PC-9 (cell line): ENCODE data around the gene CNTFR. TPM values are rescaled to one million over a fixed set of nuclear protein-coding genes. Genes with fewer than 3 reads are reported as not detected.

Source experiments
- BruUV-seq: library from RNA; stranded (reverse); fragments of 400-500 nt; replicated peaks from 2 replicates; lab custom pipeline; 2021; lab: Mats Ljungman, UMichigan
- CTCF ChIA-PET: fragments of 300-600 bp; sonication (Branson Sonifier 250); formaldehyde crosslinking; loops from one replicate; lab custom pipeline; 2022; ENCODE audit warnings: antibody characterized with exemption; lab: Charles Lee
- POLR2A ChIA-PET: fragments of 300-600 bp; sonication (Branson Sonifier 250); formaldehyde crosslinking; loops from one replicate; lab custom pipeline; 2022; ENCODE audit warnings: antibody characterized with exemption; ENCODE audit not compliant: unreplicated experiment; lab: Charles Lee
- DNase-seq, 2 experiments: peaks; one replicate each; pipeline versions ENCODE4 v3.0.0 to v3.0.0-alpha.2; 2015 to 2022; ENCODE audit warnings: mixed read lengths in 1 of 2
- H2AFZ ChIP-seq: fragments of 200-600 bp; sonication (generic); 2 replicates; pipeline ENCODE4 v1.8.1; 2017; ENCODE audit warnings: antibody characterized with exemption
- H3F3A ChIP-seq: fragments of 200-600 bp; sonication (generic); 2 replicates; pipeline ENCODE4 v1.8.1; 2017; ENCODE audit warnings: antibody characterized with exemption, mild to moderate bottlenecking, low read depth; ENCODE audit not compliant: insufficient read depth
- H3K27ac ChIP-seq: fragments of 200-600 bp; sonication (generic); 2 replicates; pipeline ENCODE4 v1.6.1; 2016; ENCODE audit warnings: mixed run types
- H3K27me3 ChIP-seq: fragments of 200-600 bp; sonication (generic); 2 replicates; pipeline ENCODE4 v1.6.1; 2016; ENCODE audit warnings: low read depth, mixed run types; ENCODE audit not compliant: insufficient read depth
- H3K36me3 ChIP-seq: fragments of 200-600 bp; sonication (generic); 2 replicates; pipeline ENCODE4 v1.6.1; 2016; ENCODE audit warnings: low read depth, mixed run types
- H3K4me1 ChIP-seq: fragments of 200-600 bp; sonication (generic); replicated peaks from 2 replicates; pipeline ENCODE4 v1.6.1; 2016; ENCODE audit warnings: mixed run types; ENCODE audit not compliant: insufficient read depth
- H3K4me2 ChIP-seq: fragments of 200-600 bp; sonication (generic); 2 replicates; pipeline ENCODE4 v1.6.1; 2017; ENCODE audit warnings: mixed run types
- H3K4me3 ChIP-seq: fragments of 200-600 bp; sonication (generic); 2 replicates; pipeline ENCODE4 v1.6.1; 2016; ENCODE audit warnings: mixed run types
- H3K79me2 ChIP-seq: fragments of 200-600 bp; sonication (generic); 2 replicates; pipeline ENCODE4 v1.6.1; 2017; ENCODE audit warnings: low read depth, mixed run types
- H3K9me2 ChIP-seq: fragments of 200-600 bp; sonication (generic); 2 replicates; pipeline ENCODE4 v1.8.1; 2017; ENCODE audit warnings: mild to moderate bottlenecking; ENCODE audit not compliant: insufficient read depth
- H3K9me3 ChIP-seq: fragments of 200-600 bp; sonication (generic); 2 replicates; pipeline ENCODE4 v1.8.1; 2016; ENCODE audit warnings: low read depth; ENCODE audit not compliant: insufficient read depth
- H4K20me1 ChIP-seq: fragments of 200-600 bp; sonication (generic); 2 replicates; pipeline ENCODE4 v1.8.1; 2017; ENCODE audit not compliant: insufficient read depth
- CTCF ChIP-seq: fragments of 200-600 bp; sonication (generic); conservative IDR thresholded peaks from 2 replicates; pipeline ENCODE4 v1.6.1; 2017; ENCODE audit warnings: mixed run types, antibody characterized with exemption, mild to moderate bottlenecking, moderate library complexity
- EZH2 ChIP-seq: fragments of 200-600 bp; sonication (generic); IDR thresholded peaks from 2 replicates; pipeline ENCODE4 v1.8.0; 2017; ENCODE audit warnings: antibody characterized with exemption, low read depth
- intact Hi-C: fragments of 100-400 bp; cut with micrococcal nuclease; formaldehyde crosslinking; loops from one replicate; pipeline ENCODE4 v1.10.0; 2022; ENCODE audit not compliant: unreplicated experiment
- total RNA-seq: library from RNA; stranded (reverse); gene quantifications from 2 replicates; pipeline ENCODE4 v1.2.3, GENCODE V29; 2021

Gene CNTFR
- total RNA-seq, 1 experiment from 2014 or later = not detected

DNA sequence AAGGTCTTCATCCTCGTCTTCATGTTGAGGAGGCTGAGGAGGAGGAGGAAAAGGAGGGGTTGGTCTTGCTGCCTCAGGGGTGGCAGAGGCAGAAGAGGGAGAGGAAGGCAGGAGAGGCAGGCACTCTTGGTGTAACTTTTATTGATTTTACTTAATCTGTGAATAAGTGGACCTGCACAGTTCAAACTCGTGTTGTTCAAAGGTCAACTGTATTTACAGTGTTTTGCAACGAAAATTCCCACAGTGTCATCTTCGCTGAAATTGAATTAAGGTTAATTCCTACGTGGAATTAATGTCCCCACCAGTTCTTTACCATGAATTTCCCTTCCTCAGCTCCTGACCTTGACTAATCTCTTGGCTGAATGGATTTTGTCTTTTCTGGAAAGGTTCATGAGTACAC lies 45.5 kb downstream of the CNTFR start:
- POLR2A ChIA-PET = interaction anchor here (0.6 kb wide), 1 partner anchor 38 kb away, joined by 14 read pairs; no protein-coding TSS in a partner anchor
- DNase-seq = no peak
- H3K9me3 ChIP-seq = no peaks in the 10 kb centered on the region

DNA sequence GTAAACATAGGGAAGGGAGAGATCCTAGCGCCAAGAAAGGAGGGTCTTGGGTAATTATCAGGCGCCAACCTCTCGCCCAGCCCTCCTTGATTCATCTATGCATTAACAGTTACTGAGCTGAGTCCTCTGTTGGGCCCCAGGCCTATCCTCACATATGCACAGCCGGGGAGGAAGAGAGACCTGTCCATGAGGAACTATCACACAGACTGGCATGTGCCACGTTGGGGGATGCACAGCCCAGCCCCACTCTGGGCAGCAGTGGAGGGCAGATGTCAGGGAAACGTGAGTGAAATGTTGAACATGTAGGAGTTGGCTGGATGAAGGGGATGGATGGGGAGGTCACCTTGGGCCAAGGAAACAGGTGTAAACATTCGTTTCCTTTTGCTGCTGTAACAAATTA lies 48.0 kb downstream of the CNTFR start:
- Histone ChIP-seq H3K4me2 (no peak overlapping the region), H3K9me2 (no peaks in the 10 kb centered on the region), H4K20me1 (no peaks in the 10 kb centered on the region), H2AFZ (no peak overlapping the region), H3K79me2 (no peaks in the 10 kb centered on the region), H3K4me3 (no peak overlapping the region), H3K36me3 (no peaks in the 10 kb centered on the region), H3K9me3 (no peaks in the 10 kb centered on the region), H3F3A (no peaks in the 10 kb centered on the region), H3K27ac (no peak overlapping the region), H3K4me1 (no peaks in the 10 kb centered on the region), H3K27me3 (0 out of 2 replicates have a peak, but pooled peaks cover 8% of the 10 kb centered on the region)
- BruUV-seq = no TSS peak
- intact Hi-C loops = no loop called here
- TF ChIP-seq CTCF = no peak
- no peak for TF ChIP-seq EZH2
- ChIA-PET CTCF (interaction anchor here (0.7 kb wide), 1 partner anchor 111 kb away, joined by 3 read pairs; no protein-coding TSS in a partner anchor), POLR2A (no interaction called here)
- DNase-seq = no peak

More for the DNA sequence above, 45.5 kb downstream of the CNTFR start:
- no peaks in the 10 kb centered on the region for H3K9me2 ChIP-seq
- H3K4me1 ChIP-seq = no peaks in the 10 kb centered on the region
- H3K27ac ChIP-seq = no peak overlapping the region
- H2AFZ ChIP-seq = no peak overlapping the region
- intact Hi-C loops = no loop called here
- H3K36me3 ChIP-seq = no peaks in the 10 kb centered on the region
- H3K79me2 ChIP-seq = no peaks in the 10 kb centered on the region
- H3K4me3 ChIP-seq = no peak overlapping the region
- no peaks in the 10 kb centered on the region for H3F3A ChIP-seq
- H4K20me1 ChIP-seq = no peaks in the 10 kb centered on the region
- H3K27me3 ChIP-seq = 0 out of 2 replicates have a peak, but pooled peaks cover 5% of the 10 kb centered on the region
- no TSS peak for BruUV-seq
- TF ChIP-seq CTCF (no peak), EZH2 (no peak)
- no peak overlapping the region for H3K4me2 ChIP-seq
- CTCF ChIA-PET = interaction anchor here (0.6 kb wide), 2 partner anchors 160 to 169 kb away, joined by 5 to 6 read pairs; no protein-coding TSS in a partner anchor

DNA sequence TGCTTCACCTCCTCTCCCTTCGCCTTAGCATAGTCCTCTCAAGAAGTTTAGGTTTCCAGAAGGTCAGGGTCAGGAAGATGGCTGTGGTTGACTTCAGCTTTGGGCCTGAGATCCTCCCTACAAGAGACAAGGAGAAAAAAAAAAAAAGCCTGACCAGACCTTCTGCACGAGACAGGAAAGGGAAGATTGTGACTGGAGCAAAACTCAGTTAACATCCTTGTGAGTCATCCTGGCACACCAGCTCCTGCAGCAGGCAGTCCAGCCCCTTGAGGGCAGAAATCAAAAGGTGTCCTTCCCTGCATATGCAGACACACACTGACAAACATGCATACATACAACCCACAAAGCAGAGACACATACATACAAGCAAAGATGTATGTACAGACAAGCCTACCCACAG lies 48.7 kb downstream of the CNTFR start:
- Histone ChIP-seq H2AFZ (no peak overlapping the region), H3K27ac (no peak overlapping the region), H3K9me2 (no peaks in the 10 kb centered on the region), H3K4me1 (no peaks in the 10 kb centered on the region), H4K20me1 (no peaks in the 10 kb centered on the region), H3K4me3 (no peak overlapping the region), H3K27me3 (0 out of 2 replicates have a peak, but pooled peaks cover 9% of the 10 kb centered on the region), H3K36me3 (no peaks in the 10 kb centered on the region), H3K79me2 (no peaks in the 10 kb centered on the region), H3K9me3 (no peaks in the 10 kb centered on the region), H3K4me2 (no peak overlapping the region), H3F3A (no peaks in the 10 kb centered on the region)
- BruUV-seq = no TSS peak
- no peak for DNase-seq
- TF ChIP-seq CTCF = no peak
- TF ChIP-seq EZH2 = no peak
- ChIA-PET POLR2A (no interaction called here), CTCF (interaction anchor here (0.7 kb wide), 1 partner anchor 110 kb away, joined by 3 read pairs; no protein-coding TSS in a partner anchor)
- intact Hi-C loops = no loop called here
